NT2/D1 (cell line): ENCODE data around the gene ENOX1.

Experiments
- DNase-seq: peaks from one replicate; pipeline ENCODE4 v3.0.0-alpha.2; 2011; ENCODE audit warnings: low read depth, low spot score
- H3K27me3 ChIP-seq: 2 replicates; pipeline ENCODE4 v1.6.0; 2011; ENCODE audit warnings: mild to moderate bottlenecking; ENCODE audit not compliant: insufficient read length, insufficient read depth
- H3K36me3 ChIP-seq: 2 replicates; pipeline ENCODE4 v1.6.1; 2011; ENCODE audit warnings: mild to moderate bottlenecking, low read length, mixed read lengths; ENCODE audit not compliant: insufficient read depth, insufficient read length
- H3K4me1 ChIP-seq: 2 replicates; pipeline ENCODE4 v1.5.1; 2011; ENCODE audit not compliant: insufficient read depth, insufficient read length
- H3K4me3 ChIP-seq: 2 replicates; pipeline ENCODE4 v1.5.1; 2011; ENCODE audit warnings: low read depth; ENCODE audit not compliant: insufficient read length
- H3K9ac ChIP-seq: 2 replicates; pipeline ENCODE4 v1.6.0; 2011; ENCODE audit warnings: low read depth; ENCODE audit not compliant: insufficient read length
- H3K9me3 ChIP-seq: 2 replicates; pipeline ENCODE4 v1.5.1; 2011; ENCODE audit warnings: mild to moderate bottlenecking, low read length; ENCODE audit not compliant: insufficient read depth
- SUZ12 ChIP-seq: IDR thresholded peaks from 2 replicates; pipeline ENCODE4 v1.6.1; 2011; ENCODE audit not compliant: insufficient read length, insufficient read depth; ENCODE audit errors: extremely low read depth
- YY1 ChIP-seq: IDR thresholded peaks from 2 replicates; pipeline ENCODE4 v1.6.1; 2011; ENCODE audit not compliant: insufficient read length, insufficient read depth
- ZNF274 ChIP-seq: IDR thresholded peaks from 2 replicates; pipeline ENCODE4 v1.6.1; 2011; ENCODE audit warnings: mild to moderate bottlenecking, low read depth, low read length

The ENOX1 gene

GRCh38 chr13:43574605-43575004 lies 212.2 kb downstream of the ENOX1 start:
- no peak for TF ChIP-seq YY1
- TF ChIP-seq ZNF274 = no peak
- TF ChIP-seq SUZ12 = no peak
- Histone ChIP-seq H3K4me3 (no peak overlapping the region), H3K27me3 (no peaks in the 10 kb centered on the region), H3K9ac (no peak overlapping the region), H3K36me3 (no peaks in the 10 kb centered on the region), H3K9me3 (no peaks in the 10 kb centered on the region), H3K4me1 (no peaks in the 10 kb centered on the region)
- DNase-seq = no peak

DNA sequence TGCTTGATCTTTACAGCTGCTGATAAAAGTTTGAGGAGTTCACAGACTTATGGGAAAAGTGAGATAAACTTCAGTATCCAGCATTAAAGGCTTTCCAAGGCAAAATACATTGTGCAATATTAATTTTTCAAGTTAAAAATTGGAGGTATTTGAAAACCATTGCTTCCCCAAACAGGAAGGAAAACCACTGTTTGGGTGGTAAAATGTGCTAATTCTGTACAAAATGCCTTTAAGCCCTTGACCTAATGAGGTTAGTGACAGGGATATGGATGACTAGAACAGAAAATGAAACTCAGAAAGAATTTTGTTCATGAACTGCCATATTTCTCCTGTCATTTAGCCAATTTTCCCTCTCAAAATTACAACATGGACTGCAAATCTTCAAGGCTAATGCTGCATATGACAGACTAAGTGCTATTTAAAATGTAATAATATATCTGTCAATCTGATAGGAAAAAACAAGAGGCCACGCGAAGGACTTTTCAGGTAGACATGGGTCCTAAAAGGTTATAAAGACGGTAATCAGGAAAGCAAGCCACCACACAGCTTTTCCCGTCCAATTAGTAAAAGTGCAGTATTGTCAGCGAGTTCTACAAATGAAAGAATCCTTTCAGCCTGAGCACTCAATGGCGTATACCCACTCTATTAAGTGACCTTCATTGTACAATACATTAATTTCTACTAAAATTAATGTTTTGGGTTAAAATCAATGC lies 212.8 kb downstream of the ENOX1 start:
- no peak overlapping the region for H3K4me3 ChIP-seq
- no peaks in the 10 kb centered on the region for H3K9me3 ChIP-seq
- no peak for DNase-seq
- TF ChIP-seq YY1 (no peak), SUZ12 (no peak), ZNF274 (no peak)
- no peak overlapping the region for H3K9ac ChIP-seq
- no peaks in the 10 kb centered on the region for H3K36me3 ChIP-seq
- no peaks in the 10 kb centered on the region for H3K27me3 ChIP-seq
- no peaks in the 10 kb centered on the region for H3K4me1 ChIP-seq

DNA sequence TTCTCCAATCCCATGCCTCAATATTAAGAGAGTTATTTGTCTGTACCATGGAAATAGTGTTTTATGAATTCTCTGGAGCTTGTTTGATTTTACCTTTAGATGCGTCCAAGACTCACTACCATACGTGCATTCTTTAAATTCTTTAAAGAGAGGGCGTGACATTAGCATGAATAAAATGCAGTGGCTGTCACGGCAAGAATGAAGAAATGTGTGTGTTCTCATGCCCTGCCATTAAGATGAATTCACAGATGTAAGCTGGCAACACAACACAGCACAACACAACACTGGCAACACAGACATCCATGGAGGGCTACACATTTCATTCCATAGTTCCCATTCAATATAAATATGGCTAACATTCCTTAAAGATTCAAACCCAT lies 213.4 kb downstream of the ENOX1 start:
- TF ChIP-seq YY1 (no peak), SUZ12 (no peak), ZNF274 (no peak)
- H3K36me3 ChIP-seq = no peaks in the 10 kb centered on the region
- DNase-seq = no peak
- no peak overlapping the region for H3K4me3 ChIP-seq
- no peaks in the 10 kb centered on the region for H3K27me3 ChIP-seq
- H3K9me3 ChIP-seq = no peaks in the 10 kb centered on the region
- H3K9ac ChIP-seq = no peak overlapping the region
- H3K4me1 ChIP-seq = no peaks in the 10 kb centered on the region

GRCh38 chr13:43572656-43573360 lies 214.0 kb downstream of the ENOX1 start:
- no peaks in the 10 kb centered on the region for H3K27me3 ChIP-seq
- no peaks in the 10 kb centered on the region for H3K9me3 ChIP-seq
- no peak for DNase-seq
- no peak overlapping the region for H3K9ac ChIP-seq
- no peak for TF ChIP-seq YY1
- no peak for TF ChIP-seq ZNF274
- no peak for TF ChIP-seq SUZ12
- no peaks in the 10 kb centered on the region for H3K36me3 ChIP-seq
- H3K4me3 ChIP-seq = no peak overlapping the region
- no peaks in the 10 kb centered on the region for H3K4me1 ChIP-seq

DNA sequence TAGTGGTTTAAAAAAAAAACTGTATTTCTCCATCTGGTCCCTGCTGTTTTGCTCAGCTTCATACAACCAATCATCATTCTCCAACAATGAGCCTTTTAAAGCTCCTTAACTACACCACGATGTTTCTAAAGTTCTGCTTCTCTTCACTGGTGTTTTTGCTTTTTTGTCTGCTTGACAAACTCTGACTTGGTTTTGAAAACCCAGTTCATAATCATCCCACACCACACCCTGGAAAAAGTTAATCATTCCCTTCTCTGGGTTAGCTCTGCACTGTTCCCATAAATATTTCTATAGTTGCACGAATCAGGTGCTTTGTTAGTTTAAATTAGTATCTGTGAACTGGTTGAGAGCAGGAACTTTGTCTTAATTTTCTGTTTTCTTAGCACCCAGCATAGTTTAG lies 217.1 kb downstream of the ENOX1 start:
- Histone ChIP-seq H3K9me3 (no peaks in the 10 kb centered on the region), H3K4me1 (no peaks in the 10 kb centered on the region), H3K27me3 (no peaks in the 10 kb centered on the region), H3K9ac (no peak overlapping the region), H3K36me3 (no peaks in the 10 kb centered on the region), H3K4me3 (no peak overlapping the region)
- DNase-seq = no peak
- TF ChIP-seq SUZ12 (no peak), YY1 (no peak), ZNF274 (no peak)

DNA sequence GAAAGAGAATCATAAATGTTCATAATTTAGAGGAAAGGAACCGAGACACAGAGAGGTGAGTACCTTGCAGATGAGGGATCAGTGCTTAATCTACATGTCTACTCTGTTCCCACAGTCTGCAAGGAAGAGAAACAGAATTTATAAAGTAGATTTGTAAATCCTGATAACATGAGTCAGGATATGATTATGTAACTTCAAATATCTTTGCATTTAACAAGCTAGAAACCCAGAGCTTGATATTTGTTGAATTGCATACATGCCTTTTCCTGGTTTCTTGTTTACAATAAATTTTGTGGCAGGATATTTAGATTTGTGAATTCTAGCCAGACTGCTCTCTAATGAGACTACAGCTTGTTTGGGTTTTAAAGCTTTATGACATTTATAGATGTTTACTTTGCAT lies 219.2 kb downstream of the ENOX1 start:
- TF ChIP-seq SUZ12 (no peak), YY1 (no peak), ZNF274 (no peak)
- Histone ChIP-seq H3K36me3 (no peaks in the 10 kb centered on the region), H3K4me1 (no peaks in the 10 kb centered on the region), H3K9me3 (no peaks in the 10 kb centered on the region), H3K9ac (no peak overlapping the region), H3K4me3 (no peak overlapping the region), H3K27me3 (no peaks in the 10 kb centered on the region)
- no peak for DNase-seq

- TF ChIP-seq ZNF274 (no peak), SUZ12 (no peak), YY1 (no peak)
- Histone ChIP-seq H3K4me1 (no peaks in the 10 kb centered on the region), H3K4me3 (no peak overlapping the region), H3K9me3 (no peaks in the 10 kb centered on the region), H3K27me3 (no peaks in the 10 kb centered on the region), H3K36me3 (no peaks in the 10 kb centered on the region), H3K9ac (no peak overlapping the region)
- DNase-seq = no peak
These were observed 221.8 kb downstream of the ENOX1 start for GRCh38 chr13:43564952-43565351.
